Keratinocyte (primary cell): ENCODE data around the gene ATP13A1.

ENCODE experiments used
- EZH2 ChIP-seq: IDR thresholded peaks from one replicate; pipeline ENCODE4 v1.6.1; 2012; ENCODE audit warnings: inconsistent platforms, mild to moderate bottlenecking, low read length, moderate library complexity
- TF ChIP-seq, protein P1 (sequence below), 3 experiments: IDR thresholded peaks in 1 of 3; conservative IDR thresholded peaks in 1 of 3; optimal IDR thresholded peaks in 1 of 3; 2 replicates in 2 of 3; 3 replicates in 1 of 3; pipeline versions ENCODE3 to v1.5.1; 2011; ENCODE audit warnings: low read length in 3 of 3, mild to moderate bottlenecking in 3 of 3, moderate library complexity in 2 of 3, control low read depth in 1 of 3, inconsistent platforms in 1 of 3; ENCODE audit not compliant: insufficient read depth in 2 of 3; ENCODE audit errors: extremely low read depth in 1 of 3

DNA sequence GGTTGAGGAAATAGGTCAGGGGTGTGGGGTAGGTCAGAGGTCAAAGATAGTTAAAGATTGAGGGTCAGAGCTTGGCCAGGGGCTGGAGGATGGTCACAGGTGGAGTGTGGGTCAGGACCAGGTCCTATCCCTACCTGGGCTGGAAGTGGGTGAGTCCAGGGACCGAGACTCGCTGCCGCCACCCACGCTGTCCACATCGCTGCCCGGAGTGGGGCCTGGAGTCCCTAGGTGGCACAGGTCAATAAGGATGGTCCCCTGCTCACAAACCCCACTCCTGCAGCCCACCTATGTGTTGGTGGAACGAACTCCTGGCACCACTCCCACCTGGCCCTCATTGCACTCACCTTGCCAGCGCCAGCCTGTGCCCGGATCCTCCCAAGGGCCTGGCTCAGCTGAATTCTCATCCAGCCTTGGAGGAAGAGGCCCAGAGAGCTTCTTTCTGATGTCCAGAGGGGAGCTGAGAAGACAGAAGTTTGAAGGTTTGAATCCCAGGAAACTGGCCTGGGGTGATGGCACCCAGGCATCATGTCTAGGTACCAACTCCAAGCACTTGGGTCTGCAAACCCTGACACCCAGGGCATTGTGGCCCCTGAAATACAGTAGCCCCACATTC lies 26.8 kb downstream of the ATP13A1 start:
- TF ChIP-seq, protein P1, sequence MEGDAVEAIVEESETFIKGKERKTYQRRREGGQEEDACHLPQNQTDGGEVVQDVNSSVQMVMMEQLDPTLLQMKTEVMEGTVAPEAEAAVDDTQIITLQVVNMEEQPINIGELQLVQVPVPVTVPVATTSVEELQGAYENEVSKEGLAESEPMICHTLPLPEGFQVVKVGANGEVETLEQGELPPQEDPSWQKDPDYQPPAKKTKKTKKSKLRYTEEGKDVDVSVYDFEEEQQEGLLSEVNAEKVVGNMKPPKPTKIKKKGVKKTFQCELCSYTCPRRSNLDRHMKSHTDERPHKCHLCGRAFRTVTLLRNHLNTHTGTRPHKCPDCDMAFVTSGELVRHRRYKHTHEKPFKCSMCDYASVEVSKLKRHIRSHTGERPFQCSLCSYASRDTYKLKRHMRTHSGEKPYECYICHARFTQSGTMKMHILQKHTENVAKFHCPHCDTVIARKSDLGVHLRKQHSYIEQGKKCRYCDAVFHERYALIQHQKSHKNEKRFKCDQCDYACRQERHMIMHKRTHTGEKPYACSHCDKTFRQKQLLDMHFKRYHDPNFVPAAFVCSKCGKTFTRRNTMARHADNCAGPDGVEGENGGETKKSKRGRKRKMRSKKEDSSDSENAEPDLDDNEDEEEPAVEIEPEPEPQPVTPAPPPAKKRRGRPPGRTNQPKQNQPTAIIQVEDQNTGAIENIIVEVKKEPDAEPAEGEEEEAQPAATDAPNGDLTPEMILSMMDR (optimal IDR thresholded peaks at IDR 0.05 in 1 of 3, IDR thresholded peaks at IDR 0.05 in 1 of 3, conservative IDR thresholded peaks at IDR 0.05 in 1 of 3; ENCODE audit: extremely low read depth in 1 of 3, insufficient read depth in 2 of 3, low read length in 3 of 3) = no peak
- TF ChIP-seq EZH2 = no peak
